GM20431 (cell line): ENCODE measurements around the gene FCMR.

Source experiments
- in situ Hi-C: fragments of 300-500 bp; cut with MseI, MboI; formaldehyde crosslinking; loops from one replicate; pipeline ENCODE4 v1.15.0; 2020; ENCODE audit warnings: low sequenced_read_pairs; ENCODE audit not compliant: unreplicated experiment

The FCMR gene

GRCh38 chr1:206886831-206887230 is 34.9 kb downstream of the FCMR start:
- in situ Hi-C loops, result no loop called here

DNA sequence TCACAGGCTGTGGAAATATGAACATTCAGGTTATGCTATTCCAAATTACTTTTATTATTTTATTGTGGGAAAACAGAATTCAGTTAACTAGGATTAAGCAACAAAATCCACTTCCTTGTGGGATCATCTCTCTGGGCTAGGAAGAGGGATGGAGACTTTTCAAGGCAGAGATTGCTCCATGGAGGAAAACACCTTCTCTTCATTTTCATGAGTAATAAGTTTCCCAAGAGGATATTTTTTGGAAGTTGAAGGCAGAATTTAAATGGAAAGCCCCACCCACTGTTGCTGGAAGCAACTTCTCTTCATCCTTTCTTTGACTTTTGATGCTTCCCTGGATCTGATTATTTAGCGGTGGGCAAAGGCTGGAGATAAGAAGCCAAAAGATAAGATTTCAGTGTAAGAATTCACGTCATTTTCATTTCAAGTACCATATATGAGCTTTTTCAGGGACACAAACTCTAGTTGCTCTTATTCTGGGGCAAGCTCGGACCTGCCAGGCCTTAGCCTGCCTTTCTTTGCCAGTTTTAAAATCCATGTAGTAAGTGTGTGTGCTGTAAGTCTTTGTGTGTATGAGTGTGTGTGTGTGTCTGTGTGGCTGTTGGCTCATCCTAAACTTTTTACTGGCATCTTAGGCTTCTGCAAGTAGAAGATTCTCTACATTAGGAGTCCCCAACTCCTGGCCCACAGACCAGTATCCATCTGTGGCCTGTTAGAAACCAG is 36.2 kb downstream of the FCMR start:
- in situ Hi-C loops, result no loop called here

DNA sequence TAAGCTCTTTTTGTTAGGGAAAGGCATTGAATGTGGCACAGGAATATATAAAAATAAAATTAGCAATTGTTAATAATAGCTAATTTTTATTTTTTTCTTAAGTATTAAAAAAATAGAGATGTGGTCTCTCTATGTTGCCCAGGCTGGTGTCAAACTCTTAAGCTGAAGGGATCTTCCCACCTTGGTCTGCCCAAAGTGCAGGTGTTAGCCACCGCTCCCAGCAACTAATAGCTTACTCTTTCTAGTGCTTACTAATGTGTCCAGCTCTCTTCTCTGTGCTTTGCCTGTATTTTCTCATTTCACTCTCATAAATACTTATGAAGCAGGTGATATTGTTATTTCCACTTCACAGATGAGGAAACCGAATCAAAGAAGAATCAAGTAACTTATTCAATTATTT is 37.9 kb downstream of the FCMR start:
- in situ Hi-C loops, result no loop called here

DNA sequence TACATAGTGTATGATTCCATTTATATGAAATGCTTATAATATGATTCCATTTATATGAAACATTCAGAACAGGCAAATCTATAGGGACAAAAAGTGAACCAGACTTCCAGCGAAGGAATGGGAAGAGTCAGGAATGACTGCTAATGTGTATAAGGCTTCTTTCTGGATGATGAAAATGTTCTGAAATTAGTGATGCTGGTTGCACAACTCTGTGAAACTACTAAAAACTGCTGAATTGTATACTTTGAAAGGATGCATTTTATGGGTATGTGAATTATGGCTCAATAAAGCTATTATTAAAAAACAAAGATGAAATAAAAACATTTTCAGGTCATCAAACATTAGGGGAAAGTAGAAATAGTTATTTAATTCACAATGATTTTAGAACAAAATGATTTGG is 38.6 kb downstream of the FCMR start:
- in situ Hi-C loops, result no loop called here

GRCh38 chr1:206882555-206882954 is 39.2 kb downstream of the FCMR start:
- in situ Hi-C loops, result no loop called here

DNA sequence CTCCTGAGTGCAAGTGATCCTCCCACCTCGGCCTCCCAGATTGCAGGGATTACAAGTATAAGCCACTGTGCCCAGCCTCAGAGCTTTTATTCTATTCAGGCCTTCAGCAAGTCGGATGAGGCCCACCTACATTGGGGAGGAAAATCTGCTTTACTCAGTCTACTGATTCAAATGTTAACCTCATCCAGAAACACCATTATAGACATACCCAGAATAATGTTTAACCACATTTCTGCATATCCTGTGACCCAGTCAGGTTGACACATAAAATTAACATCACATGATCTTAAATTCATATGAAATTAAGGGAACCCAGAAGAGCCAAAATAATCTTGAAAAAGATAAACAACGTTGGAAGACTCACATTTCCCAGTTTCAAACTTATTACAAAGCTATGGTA is 41.4 kb downstream of the FCMR start:
- in situ Hi-C loops, result no loop called here

DNA sequence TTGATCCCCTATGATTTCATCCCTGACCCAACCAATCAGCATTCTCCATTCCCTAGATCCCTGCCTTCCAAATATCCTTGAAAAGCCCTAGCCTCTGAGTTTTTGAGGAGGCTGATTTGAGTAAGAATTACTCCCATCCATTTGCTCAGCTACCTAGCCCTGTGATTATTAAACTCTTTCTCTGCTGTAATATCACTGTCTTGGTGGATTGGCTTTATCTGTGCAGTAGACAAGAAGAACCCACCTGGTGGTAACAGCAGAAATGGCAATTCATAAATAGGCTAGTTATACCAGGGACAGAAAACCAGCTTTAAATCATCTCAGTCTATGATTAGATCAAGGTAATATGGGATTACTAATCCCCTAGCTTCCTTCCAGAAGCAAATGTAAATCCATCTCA is 43.3 kb downstream of the FCMR start:
- in situ Hi-C loops, result no loop called here

GRCh38 chr1:206875752-206876377 is 45.9 kb downstream of the FCMR start:
- in situ Hi-C loops, result no loop called here

- in situ Hi-C loops, result no loop called here
Observed at GRCh38 chr1:206873603-206874188, 48.0 kb downstream of the FCMR start.

GRCh38 chr1:206872139-206872538 is 49.6 kb downstream of the FCMR start:
- in situ Hi-C loops, result no loop called here

DNA sequence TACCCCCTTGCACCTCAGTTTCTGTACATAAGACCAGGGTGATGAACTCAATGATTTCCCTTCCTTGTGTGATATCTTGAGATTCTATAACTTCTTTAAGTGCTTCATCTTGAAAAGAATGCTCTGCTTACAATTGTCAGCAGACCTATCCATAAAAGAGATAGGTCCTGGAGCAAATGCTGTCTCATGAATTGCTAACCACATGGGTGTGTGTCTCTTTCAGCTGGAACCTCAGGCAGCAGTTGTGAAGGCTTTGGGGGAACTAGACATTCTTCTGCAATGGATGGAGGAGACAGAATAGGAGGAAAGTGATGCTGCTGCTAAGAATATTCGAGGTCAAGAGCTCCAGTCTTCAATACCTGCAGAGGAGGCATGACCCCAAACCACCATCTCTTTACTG is 53.5 kb downstream of the FCMR start:
- in situ Hi-C loops, result no loop called here

GRCh38 chr1:206867716-206868115 is 54.0 kb downstream of the FCMR start:
- in situ Hi-C loops, result no loop called here

DNA sequence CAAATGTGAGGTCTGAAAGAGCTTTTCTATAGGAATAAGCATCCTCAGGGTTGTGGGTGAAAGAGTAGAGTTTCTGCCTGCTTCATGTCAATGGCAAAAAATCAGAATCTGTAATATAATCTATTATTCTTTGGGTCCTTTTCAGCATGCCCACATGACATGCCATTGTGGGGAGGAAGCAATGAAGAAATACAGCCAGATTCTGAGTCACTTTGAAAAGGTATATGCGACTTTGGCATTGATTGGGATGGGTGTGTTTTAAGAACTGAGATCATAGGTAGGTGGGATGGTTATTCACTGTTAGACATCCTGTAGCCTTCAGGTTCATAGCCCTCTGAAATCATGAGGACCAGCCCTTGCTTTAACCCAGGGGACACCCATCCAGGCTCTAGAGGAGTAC is 54.5 kb downstream of the FCMR start:
- in situ Hi-C loops, result no loop called here

DNA sequence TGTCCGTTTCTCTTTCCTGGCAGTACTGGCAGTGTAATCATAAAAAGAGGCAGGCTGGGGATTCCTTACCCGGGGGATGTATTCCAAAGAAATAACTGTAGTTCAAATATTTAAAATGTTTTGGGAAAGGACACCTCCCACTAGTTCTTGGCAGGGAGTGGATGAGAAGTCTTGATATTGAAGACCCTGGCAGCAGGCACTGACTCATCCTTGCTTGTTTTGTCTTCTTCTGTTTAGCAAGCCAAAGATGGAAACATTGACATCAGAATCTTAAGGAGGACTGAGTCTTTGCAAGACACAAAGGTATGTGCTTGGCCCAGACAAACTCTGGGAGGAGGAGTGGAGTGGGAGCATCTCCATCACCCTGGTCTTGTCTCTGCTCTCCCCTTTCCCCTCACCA is 55.7 kb downstream of the FCMR start:
- in situ Hi-C loops, result no loop called here

DNA sequence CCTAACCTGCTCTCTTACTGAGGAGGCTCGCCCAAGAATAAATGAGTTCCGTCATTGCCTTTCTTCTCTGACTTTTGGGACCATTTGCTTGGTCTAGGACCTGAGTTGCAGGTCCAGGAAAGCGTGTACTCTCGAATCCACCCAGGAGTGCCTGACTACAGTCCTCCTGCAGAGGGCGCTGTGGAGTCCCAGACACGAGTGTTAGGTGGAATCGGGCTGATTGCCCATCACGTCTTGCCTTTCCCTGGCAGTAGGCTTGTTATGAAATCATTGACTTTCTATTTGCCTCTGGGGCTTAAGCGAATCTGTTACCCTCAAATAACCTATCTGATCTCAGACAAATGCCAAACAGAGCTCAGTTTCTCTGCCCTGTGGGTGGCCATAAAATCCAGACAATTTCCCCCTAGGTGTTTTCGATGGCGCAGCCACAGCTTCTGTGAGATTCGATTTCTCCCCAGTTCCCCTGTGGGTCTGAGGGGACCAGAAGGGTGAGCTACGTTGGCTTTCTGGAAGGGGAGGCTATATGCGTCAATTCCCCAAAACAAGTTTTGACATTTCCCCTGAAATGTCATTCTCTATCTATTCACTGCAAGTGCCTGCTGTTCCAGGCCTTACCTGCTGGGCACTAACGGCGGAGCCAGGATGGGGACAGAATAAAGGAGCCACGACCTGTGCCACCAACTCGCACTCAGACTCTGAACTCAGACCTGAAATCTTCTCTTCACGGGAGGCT is 56.6 kb downstream of the FCMR start, which contains the start of gene IL20:
TSS of gene IL20 (plus strand) at position 685 of the 733 bp plus-strand sequence. CDS start 230 bp downstream, outside the sequence.
- in situ Hi-C loops, result no loop called here

GRCh38 chr1:206863266-206863665 is 58.5 kb downstream of the FCMR start:
- in situ Hi-C loops, result no loop called here

GRCh38 chr1:206860165-206860564 is 61.6 kb downstream of the FCMR start:
- in situ Hi-C loops, result no loop called here

DNA sequence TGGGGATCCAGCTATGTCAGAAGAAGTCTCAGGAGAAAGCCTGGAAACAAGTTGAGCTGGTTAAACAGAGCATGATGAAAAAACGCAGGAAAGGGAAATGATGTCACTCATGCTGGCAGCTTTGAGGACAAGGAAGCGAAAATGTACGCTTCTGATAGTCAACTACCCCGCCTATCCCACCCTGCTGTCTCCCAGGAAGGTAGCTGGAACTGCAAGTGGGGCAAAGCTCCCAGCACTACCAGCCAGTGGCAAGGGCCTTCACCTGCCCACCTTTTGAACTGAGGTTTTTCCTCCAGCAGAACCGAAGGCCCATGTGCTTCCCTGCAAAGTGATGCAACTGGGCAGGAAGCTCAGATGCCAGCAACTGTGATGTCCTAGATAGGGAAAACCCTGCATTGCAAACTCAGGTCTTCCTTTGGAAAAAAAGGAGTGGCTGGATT is 62.6 kb downstream of the FCMR start:
- in situ Hi-C loops, result no loop called here

- in situ Hi-C loops, result no loop called here
Observed at GRCh38 chr1:206856674-206857464, 64.9 kb downstream of the FCMR start.

- in situ Hi-C loops, result no loop called here
Observed at GRCh38 chr1:206855859-206856258, 65.9 kb downstream of the FCMR start.
